ENCODE measurements around the gene PHIP. TPM values are rescaled to one million over a fixed set of nuclear protein-coding genes. Genes with fewer than 3 reads are reported as not detected.

PHIP gene
- polyA plus RNA-seq, 4 donors: 41.2 to 62.3 (median 55.6) TPM

DNA sequence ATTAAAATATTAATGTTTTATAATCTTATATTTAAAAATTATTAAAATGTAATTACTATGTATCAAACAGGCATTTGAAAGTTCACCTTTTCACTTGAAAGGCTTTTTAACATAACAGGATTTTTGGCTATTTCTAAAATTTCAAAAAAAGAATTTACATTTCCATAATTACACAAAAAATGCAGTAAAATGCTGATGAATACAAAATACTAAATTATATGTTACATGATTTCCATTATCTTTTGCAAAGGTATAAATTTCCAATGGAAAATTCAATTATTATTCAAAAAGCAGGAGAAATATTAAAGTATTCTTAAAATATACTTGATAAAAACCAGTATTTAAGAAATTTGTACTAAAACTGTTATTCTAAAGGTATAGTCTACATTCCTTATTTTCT lies 66.1 kb downstream of the PHIP start:
- no peak for DNase-seq (ENCODE audit: low read depth in 4 of 4, low spot score in 3 of 4)

DNA sequence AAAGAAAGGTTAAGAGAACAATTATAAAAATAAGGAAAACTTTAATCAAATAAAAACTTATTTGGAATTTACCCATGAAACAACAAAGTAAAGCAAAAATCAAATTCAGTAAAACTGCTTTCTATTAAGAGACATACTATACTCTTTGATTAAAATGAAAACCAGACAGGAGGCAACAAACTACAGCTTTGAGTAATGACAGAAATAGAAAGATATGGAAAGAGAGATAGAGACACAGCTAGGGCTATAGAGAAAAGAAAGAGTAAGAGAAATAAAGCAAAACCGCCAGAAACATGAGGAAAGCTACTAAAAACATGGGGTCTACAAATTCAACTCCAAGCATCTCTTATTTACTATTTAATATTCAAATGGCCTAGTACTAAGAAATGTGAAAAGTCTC lies 67.6 kb downstream of the PHIP start:
- DNase-seq (ENCODE audit: low read depth in 4 of 4, low spot score in 3 of 4): no peak

DNA sequence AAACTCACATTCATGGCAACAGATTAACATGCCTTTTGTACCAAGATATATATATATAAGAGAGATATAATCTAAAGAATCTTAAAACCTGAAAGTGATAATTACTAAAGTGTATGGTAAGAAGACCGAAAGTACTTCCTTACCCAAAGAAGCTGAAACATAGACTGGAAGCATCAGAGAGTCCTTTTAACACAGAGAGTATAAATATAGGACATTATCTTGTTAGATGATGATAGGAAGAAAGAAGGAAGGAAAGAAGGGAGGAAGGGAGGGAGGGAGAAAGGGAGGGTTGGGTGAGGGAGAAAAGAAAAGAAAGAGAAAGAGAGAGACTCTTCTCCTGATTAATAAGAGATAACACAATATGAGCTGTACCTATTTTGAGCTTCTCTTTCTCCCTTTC lies 68.2 kb downstream of the PHIP start:
- DNase-seq (ENCODE audit: low read depth in 4 of 4, low spot score in 3 of 4): no peak

DNA sequence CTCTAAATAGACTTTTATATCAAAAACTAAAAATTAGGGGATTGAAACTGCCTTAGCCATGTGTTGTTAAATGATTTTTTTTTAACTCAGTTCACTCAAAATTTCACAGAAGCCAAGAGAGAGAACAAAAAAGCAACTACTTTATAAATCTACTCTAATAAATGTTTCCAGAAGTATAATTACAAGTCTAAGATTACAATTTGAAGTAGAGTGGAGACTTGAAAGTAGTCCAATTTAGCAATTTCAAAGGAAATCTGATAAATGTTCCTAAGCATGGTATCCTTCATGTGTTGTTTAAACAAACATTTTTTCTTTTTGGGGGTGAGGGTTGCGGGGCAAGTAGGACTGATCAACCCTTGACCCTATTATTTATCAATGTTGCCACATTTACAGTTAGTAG lies 72.6 kb downstream of the PHIP start:
- no peak for DNase-seq (ENCODE audit: low read depth in 4 of 4, low spot score in 3 of 4)

DNA sequence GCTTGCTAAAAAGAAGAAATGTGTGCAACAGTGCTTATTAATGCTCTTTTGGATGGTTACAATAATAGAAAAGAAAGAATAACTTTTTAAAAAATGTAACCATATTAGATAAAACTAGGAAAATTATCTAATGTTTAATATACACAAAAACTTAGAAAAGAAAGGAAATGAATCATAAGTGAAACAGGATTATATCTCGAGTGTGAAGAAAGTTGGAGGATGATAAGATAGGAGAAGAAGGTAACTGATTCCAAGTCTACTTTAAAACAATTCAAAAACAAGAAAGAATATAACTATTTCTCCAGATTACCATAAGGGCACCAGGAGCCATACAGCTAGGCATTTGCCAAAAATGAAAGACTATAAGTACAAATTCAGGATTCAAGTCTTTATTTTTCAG lies 73.0 kb downstream of the PHIP start:
- DNase-seq (ENCODE audit: low read depth in 4 of 4, low spot score in 3 of 4): no peak

DNA sequence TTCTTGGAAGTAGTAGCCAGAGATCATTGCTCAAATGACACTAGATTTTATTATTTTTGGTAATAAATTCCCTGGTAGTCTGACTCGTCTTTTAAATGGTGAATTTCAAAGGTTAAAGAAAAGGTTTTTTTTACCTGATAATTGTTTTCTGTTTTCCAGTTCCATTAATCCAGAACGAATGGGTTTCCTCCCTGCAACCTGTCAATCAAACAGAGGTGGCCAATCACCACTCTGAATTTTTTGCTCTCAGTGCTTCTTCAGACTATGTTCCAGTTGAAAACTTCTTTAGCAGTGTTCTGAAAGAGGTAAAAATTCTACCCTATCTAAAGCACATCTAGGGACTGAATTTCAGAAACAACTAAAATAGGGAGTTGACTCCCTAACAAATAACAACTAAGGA lies 73.8 kb downstream of the PHIP start:
- no peak for DNase-seq (ENCODE audit: low read depth in 4 of 4, low spot score in 3 of 4)

DNA sequence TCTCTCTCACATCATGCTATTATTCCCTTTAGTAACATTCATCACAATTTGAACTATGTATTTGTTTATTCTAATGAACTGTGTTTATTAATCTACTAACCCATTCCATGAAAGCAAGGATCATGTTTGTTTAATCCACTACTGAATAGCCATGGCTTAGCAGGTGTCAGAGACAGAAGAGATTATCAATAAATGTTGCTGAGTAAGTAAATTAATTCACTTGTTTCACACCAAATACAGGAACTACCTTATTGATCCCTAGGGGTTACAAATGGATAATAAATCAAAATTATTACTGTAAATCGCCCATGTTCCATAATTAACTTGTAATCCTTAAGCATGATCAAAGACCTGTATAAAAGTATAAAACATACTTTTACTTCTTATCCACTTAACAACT lies 76.6 kb downstream of the PHIP start:
- no peak for DNase-seq (ENCODE audit: low read depth in 4 of 4, low spot score in 3 of 4)

DNA sequence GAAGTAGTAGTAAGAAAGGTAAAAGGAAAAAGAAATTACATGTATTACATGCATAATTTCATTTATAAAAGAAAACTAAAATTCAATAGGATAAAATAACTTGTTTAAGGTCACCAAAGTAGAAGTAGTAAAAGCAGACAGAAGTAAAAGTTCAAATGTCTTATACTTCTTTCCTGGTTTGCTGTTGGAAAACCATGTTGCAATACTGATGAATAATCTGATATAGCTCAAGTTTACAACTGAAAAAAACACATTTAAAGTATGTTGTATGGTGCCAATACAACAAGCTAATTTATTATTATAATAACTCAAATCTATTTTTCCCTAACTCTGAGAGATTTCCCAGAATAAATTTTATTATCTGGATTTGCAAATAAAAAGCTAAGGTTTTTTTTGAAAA lies 78.3 kb downstream of the PHIP start:
- no peak for DNase-seq (ENCODE audit: low read depth in 4 of 4, low spot score in 3 of 4)

DNA sequence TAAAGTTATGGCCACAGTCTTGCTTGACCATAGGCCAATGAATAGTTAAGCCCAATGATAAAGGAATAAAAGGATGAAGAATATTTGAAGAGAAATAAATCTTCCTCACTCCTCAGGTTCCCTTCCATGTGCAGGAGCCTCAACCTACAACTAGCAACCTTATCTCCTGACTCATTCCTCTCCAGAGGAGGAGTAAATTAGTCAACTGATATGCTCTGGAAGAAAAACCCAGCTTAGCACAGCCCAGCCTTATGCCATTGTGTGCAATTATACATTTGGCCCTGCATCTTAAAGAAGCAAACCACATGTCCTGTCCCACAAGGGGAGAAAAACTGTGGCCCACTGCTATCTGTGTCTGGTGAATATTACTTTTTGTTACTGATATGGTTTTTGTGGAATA lies 82.1 kb downstream of the PHIP start:
- no peak for DNase-seq (ENCODE audit: low read depth in 4 of 4, low spot score in 3 of 4)

DNA sequence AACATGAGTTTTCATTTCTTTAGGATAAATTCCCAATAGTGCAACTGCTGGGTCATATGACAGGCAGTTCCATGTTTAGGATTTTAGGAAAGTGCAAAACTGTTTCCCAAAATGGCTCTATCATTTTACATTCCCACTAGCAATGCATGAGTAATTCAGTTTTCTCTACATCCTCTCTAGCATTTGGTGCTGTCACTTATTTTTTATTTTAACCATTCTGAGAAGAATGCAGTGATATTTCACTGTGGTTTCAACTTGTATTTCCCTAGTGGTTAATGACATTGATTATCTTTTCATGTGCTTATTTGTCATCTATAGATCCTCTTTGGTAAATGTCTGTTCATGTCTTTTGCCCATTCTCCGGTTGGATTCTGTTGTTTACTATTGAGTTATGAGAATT lies 82.7 kb downstream of the PHIP start:
- DNase-seq (ENCODE audit: low read depth in 4 of 4, low spot score in 3 of 4): no peak

DNA sequence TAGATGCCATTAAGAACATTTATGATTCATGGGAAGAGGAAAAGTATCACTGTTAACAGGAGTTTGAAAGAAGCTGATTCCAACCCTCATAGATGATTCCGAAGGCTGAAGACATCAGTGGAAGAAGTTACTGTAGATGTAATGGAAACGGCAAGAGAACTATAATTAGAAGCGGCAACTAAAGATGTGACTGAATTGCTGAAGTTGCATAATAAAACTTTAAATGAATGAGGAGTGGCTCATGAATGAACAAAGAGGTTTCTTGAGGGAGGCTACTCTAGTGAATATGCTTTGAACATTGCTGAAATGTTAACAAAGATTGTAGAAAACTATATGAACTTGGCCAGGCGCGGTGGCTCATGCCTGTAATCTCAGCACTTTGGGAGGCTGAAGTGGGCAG lies 84.1 kb downstream of the PHIP start:
- no peak for DNase-seq (ENCODE audit: low read depth in 4 of 4, low spot score in 3 of 4)

DNA sequence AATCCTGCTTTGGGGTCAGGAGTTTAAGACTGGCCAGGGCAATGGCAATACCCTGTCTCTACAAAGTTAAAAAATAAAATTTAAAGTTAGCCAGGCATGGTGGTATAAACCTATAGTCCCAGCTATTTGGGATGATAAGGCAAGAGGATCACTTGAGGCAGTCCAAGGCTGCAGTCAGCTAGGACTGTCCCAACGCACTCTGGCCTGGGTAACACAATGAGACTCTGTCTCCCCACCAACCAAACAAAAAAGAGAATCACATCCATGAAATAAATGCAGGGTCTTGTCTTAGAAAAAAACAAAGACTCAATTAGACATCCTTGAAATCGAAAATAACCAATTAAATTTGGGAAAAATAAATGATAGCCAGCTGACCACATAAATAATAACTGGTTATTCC lies 88.9 kb downstream of the PHIP start:
- DNase-seq (ENCODE audit: low read depth in 4 of 4, low spot score in 3 of 4): no peak

DNA sequence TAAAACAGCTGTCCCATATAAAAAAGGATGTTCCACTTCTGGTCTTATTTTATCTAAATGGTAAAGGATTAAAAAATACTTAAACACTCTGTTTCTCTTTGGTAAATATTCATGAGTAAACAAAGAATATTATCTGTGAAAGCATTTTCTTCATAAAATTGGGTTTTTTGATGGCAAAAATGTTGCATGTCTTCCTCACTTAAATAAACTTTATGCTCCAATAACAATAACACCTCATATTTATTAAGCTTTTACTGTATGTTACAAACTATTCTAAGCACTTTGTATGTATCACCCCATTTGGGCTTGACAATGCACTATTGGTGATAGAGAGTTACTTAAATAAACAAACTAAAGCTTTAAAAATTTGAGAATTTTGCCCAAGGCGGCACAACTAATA lies 91.9 kb downstream of the PHIP start:
- DNase-seq (ENCODE audit: low read depth in 4 of 4, low spot score in 3 of 4): no peak

DNA sequence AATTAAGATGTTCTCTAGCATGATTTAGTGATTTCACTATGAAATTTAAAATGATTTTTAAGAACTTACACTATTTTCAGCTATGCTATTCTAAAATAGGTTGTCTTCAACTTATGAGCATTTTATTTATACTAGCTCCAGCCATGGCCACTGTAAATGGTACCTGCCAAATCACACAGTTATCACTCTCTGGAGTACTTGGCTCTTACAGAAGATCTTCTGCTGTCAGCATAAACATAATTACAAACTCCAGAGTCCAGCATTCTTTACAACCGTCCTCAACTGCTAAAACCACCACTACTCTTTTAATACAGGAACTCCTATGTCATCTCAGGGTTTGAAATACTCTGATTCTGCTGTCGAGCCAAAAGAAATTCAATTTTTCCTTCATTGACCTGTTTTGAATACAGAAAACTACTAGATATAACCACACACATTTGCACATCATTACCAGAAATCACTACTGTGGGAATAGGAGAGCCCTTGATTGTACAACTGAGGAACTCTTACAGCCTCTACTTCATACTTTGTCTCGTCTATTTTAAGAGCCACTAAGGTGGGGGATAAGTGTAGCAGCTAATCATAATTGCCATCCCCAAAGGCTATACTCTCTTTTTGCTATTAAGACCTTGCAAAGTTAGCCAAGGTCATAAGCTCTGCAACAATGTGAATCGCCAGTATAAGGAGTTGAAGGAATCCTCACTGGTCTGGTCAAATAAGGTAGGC lies 93.7 kb downstream of the PHIP start:
- no peak for DNase-seq (ENCODE audit: low read depth in 4 of 4, low spot score in 3 of 4)

DNA sequence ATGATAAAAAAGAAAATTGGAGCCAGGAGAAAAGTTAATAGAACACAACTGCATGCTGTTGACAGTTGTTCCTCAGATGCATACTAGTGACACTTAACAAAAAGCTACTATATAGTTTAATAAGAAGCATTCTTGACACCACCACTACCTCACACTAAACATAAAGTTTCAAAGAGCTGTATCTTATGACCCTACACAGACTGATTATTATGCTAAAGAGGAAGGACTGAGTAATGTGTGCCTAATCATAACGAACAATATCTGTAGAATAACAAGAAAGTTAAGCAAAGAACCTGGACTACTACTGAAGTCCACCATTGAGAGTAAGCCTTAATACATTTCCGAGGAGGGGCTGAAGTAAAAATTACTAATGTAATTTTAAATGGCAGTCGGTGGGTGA lies 110.9 kb downstream of the PHIP start:
- no peak for DNase-seq (ENCODE audit: low read depth in 4 of 4, low spot score in 3 of 4)

DNA sequence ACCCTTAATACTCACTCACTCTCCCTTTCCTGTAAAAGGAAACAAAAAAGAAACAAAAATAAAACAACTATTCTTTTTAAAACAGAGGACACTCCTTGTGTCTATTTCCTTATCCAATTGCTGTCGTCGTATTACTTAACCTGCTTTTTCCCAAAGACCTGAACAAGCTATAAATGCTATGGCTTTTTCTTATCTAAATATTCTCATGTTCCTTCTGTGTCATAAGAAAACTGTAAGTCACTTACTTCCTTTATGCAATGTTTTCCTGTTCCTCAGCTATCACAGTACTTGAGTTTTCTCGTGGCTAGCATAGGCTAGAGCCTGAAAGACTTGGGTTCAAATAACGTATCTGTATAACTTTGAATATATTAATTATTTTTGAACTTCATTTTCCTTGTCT lies 111.5 kb downstream of the PHIP start:
- no peak for DNase-seq (ENCODE audit: low read depth in 4 of 4, low spot score in 3 of 4)

DNA sequence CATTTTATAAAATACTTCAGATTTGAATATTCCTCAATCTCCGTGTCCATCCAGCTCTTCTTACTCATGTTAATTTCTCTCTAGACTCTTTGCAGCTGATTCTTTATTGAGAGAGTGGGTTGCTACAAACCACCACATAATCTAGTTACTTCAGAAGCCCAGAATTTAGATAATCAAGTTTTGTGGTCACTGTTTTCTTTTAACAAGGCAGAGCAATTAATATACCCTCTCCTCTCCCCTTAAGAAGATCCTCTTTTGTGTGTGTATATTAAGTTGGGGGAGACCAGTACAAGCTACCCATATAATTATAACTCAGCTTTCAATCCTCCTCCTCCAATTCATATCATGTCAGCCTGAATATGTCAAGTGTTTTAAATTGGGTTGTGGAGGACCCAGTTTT lies 115.6 kb downstream of the PHIP start:
- DNase-seq (ENCODE audit: low read depth in 4 of 4, low spot score in 3 of 4): no peak

DNA sequence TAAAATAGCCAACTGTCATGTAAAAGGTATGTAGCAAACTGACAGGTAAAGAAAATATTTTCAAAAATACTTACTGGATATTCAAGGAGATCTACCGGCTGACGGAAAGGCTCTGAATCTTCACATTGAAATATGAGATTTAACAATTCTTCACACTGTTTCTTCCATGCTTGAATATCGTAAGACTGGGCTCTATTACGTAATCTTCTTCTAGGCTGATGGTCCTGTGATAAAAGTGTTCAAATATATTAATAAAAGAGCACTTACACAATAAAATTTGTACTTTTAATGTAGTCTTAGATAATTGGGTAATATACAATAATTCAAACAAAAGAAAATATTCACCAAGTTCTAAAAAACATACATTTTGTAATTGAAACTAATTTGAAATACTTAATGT lies 123.3 kb downstream of the PHIP start:
- no peak for DNase-seq (ENCODE audit: low read depth in 4 of 4, low spot score in 3 of 4)

DNA sequence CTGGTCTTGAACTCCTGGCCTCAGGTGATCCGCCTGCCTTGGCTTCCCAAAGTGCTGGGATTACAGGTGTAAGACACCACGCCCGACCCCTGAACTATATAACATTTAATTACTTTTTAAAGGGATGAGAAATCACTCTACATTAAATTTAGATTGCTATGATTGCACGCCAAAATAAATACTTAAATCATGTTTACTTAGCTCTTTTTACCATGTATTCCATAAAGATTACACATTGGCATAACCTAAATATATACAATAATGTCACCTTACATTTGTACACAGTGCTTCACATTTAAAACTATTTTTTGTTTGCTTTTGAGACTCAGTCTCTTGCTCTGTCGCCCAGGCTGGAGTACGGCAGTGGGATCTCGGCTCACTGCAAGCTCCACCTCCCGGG lies 124.3 kb downstream of the PHIP start:
- DNase-seq (ENCODE audit: low read depth in 4 of 4, low spot score in 3 of 4): no peak

DNA sequence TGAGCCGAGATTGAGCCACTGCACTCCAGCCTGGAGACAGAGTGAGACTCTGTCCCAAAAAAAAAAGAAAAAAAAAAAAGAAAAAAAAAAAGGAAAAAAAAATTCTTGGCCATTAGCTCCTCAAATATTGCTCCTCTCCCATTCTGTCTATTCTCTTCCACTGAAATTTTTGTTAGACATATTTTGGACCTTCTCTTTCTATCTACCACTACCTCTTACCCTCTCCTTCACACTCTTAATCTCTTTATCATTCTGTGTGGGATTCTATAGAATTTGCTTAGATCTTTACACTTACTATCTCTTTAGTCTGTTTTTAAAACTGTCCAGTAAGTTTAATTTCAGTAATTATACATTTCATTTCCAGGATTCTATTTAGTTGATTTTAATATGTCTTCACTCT lies 125.7 kb downstream of the PHIP start:
- no peak for DNase-seq (ENCODE audit: low read depth in 4 of 4, low spot score in 3 of 4)

DNA sequence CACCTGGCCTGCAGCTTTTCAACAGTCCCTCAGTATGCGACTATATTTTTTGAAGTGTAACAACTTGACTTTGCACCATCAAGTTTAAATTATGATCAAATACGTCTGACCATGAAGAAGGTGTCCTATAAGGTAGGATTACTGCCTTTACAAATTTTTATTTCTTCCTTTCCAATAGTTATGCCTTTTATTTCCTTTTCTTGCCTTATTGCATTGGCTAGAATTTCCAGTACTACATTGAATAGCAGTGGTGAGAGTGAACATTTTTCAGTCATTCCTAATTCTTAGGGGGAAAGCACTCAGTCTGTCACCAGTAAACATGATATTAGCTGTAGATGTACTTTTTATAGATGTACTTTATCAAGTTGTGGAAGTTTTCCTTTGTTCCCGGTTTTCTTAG lies 129.3 kb downstream of the PHIP start:
- no peak for DNase-seq (ENCODE audit: low read depth in 4 of 4, low spot score in 3 of 4)

DNA sequence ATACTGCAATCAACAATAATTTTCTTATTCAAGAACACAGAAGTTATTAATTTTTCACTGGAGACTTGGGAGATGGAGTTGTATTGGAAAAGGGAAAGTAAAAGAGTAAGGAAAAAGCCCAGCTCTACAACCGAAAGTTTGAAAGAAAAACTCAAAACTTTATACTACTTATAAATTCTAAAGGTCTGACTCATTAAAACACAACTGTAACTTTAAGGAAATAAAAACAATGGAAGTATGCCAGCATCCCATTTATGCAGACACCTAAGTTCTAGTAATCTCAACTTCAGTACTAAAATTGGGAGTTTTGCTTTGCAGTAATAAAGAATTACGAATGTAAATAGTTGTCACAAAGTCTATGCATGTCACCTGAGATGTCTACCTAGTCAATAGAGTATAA lies 130.1 kb downstream of the PHIP start:
- DNase-seq (ENCODE audit: low read depth in 4 of 4, low spot score in 3 of 4): no peak

DNA sequence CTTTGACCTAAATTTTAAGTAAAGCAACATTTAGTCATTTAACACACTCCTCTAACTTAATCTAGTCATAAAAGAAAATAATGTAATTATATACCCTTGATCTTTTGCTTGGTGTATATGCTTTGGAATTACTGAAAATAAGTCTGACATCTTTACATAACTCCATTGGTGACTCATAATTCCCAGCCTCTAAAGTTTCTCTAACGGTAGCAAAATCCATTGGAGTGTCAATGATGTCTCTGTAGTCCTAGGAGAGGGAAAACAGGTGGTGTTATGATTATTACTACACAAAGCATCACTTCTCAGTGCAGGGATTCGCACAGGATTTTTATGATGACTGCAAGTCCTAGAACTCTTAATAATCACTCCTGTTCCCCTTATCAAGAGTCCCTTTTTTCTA lies 130.5 kb downstream of the PHIP start:
- DNase-seq (ENCODE audit: low read depth in 4 of 4, low spot score in 3 of 4): no peak
